Stomach (tissue), 9 donors: ENCODE results near the gene FHOD3. TPM values are rescaled to one million over a fixed set of nuclear protein-coding genes. Genes with fewer than 3 reads are reported as not detected.

Experiments
- DNase-seq, 2 donors: peaks; one replicate each; pipeline versions ENCODE4 v3.0.0 to v3.0.0-alpha.2; 2013 to 2019
- H3K27ac ChIP-seq, 5 donors: fragments of 200-600 bp in 4 of 5; sonication (generic) in 4 of 5; one replicate each; pipeline ENCODE4 v1.5.1; 2013 to 2019; ENCODE audit warnings: mild to moderate bottlenecking in 1 of 5, moderate library complexity in 1 of 5
- H3K27me3 ChIP-seq, 3 donors: fragments of 200-600 bp; sonication (generic); one replicate each; pipeline ENCODE4 v1.5.1; 2017 to 2019; ENCODE audit warnings: mixed run types in 1 of 3
- H3K36me3 ChIP-seq, 4 donors: fragments of 200-600 bp; sonication (generic); 1 replicate in 3 of 4; 2 replicates in 1 of 4; pipeline ENCODE4 v1.5.1; 2016 to 2019
- H3K4me1 ChIP-seq, 4 donors: fragments of 200-600 bp; sonication (generic); one replicate each; pipeline ENCODE4 v1.5.1; 2016 to 2019
- H3K4me3 ChIP-seq, 4 donors: fragments of 200-600 bp; sonication (generic) in 3 of 4; one replicate each; pipeline ENCODE4 v1.5.1; 2016 to 2019; ENCODE audit warnings: mild to moderate bottlenecking in 1 of 4
- H3K9me3 ChIP-seq, 4 donors: fragments of 200-600 bp; sonication (generic); one replicate each; pipeline ENCODE4 v1.5.1; 2016 to 2019
- CTCF ChIP-seq, 7 experiments: fragments of 450-650 bp in 4 of 7; fragments of 200-600 bp in 3 of 7; sonication (generic) in 3 of 7; IDR thresholded peaks; one replicate each; pipeline ENCODE4 v1.5.1; 2016 to 2019; ENCODE audit warnings: antibody characterized with exemption in 7 of 7, control low read depth in 2 of 7, mild to moderate bottlenecking in 1 of 7
- EP300 ChIP-seq: sonication (generic); formaldehyde crosslinking; IDR thresholded peaks from one replicate; pipeline ENCODE4 v1.6.1; 2017; ENCODE audit warnings: antibody characterized with exemption
- POLR2A ChIP-seq, 4 donors: fragments of 450-650 bp; IDR thresholded peaks; one replicate each; pipeline ENCODE4 v1.6.1; 2016; ENCODE audit warnings: antibody characterized with exemption in 4 of 4, control low read depth in 2 of 4, mild to moderate bottlenecking in 1 of 4, moderate library complexity in 1 of 4
- POLR2AphosphoS5 ChIP-seq, 3 donors: sonication (generic); formaldehyde crosslinking; IDR thresholded peaks; one replicate each; pipeline ENCODE4 v1.6.1; 2016; ENCODE audit warnings: antibody characterized with exemption in 3 of 3
- WGBS, 5 donors: extraction: QIAGEN DNeasy Blood & Tissue Kit in 3 of 5; methylation state at CpG; one replicate each; pipeline versions ENCODE4 v1.1.5 to v1.1.7; 2013 to 2018; 5-methylcytosine and 5-hydroxymethylcytosine counted together
- intact Hi-C: fragments of 100-400 bp; cut with DNase I; formaldehyde crosslinking; loops from one replicate; pipeline ENCODE4 v1.15.1; 2023; ENCODE audit warnings: low total_unique reads
- polyA plus RNA-seq, 3 donors: library from polyadenylated mRNA; stranded (reverse); fragments of 200-250 nt; gene quantifications; one replicate each; pipeline ENCODE4 v1.2.3, GENCODE V29; 2013
- total RNA-seq, 5 donors: library from RNA; depleted of rRNA; stranded (reverse); fragments of >200 nt; gene quantifications; one replicate each; pipeline versions ENCODE4 v1.1.0 to v1.2.3, GENCODE V29; 2014 to 2016
- donor health status: healthy with polysubstance abuse.
- donor health status: Bipolar disorder and iron deficiency.
- donor health status: healthy.

Gene FHOD3
- total and polyA plus RNA-seq, 8 donors, result under 0.01 to 9.1 (median 4.6) TPM

DNA sequence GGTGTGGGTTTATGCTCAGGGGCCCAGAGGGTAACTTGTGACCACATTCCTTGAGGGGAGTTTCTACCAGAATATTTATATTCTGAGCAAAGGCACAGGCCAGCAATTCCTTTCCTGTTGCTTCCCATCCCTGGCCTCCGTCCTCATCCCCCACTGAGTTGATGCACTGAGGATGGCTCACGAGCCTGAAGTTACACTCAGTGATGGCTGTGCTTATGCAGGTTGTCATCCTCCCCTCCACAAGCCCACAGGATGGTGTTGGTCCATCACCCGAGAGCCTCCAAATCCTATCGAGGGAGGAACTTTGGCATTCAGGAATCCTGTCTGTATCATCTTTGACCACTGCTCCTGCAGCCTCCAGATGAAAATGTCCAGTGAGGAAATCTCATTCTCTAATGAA, 28.4 kb upstream of the FHOD3 start:
- H3K9me3 ChIP-seq, result no peaks in the 10 kb centered on the region
- H3K36me3 ChIP-seq, result no peaks in the 10 kb centered on the region
- TF ChIP-seq POLR2A (IDR thresholded peaks at IDR 0.05), result no peak
- TF ChIP-seq CTCF (IDR thresholded peaks at IDR 0.05), result no peak
- no peak for DNase-seq
- H3K27ac ChIP-seq, result no peak overlapping the region
- WGBS, 5 donors, result 86 to 92% (median 89%) methylated on average over 4 of the region's 4 CpGs
- intact Hi-C loops, result no loop called here
- H3K4me3 ChIP-seq, result no peak overlapping the region
- no peaks in the 10 kb centered on the region for H3K4me1 ChIP-seq
- no peaks in the 10 kb centered on the region for H3K27me3 ChIP-seq

DNA sequence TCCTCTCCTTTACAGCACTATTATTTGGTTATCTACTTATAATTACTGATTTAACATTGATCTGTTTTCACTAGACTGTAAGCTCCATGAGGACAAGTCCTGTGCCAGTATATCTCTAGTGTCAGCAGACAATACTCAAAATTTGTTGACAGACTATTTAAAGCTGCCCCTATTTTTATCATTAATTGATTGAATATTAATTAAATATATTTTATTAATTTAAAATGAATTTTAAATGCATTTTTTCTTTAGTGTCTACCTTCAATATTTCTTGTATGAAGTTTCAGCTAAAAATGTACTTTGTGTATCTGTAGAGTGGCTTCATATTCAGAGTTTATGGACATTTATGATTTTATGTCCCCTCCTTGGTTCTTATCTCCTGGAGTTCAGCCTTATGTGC, 26.4 kb upstream of the FHOD3 start:
- Histone ChIP-seq H3K4me3 (no peak overlapping the region), H3K27me3 (no peaks in the 10 kb centered on the region), H3K36me3 (no peaks in the 10 kb centered on the region), H3K27ac (no peak overlapping the region), H3K4me1 (no peaks in the 10 kb centered on the region), H3K9me3 (no peaks in the 10 kb centered on the region)
- intact Hi-C loops, result no loop called here
- DNase-seq, result no peak
- TF ChIP-seq POLR2AphosphoS5 (IDR thresholded peaks at IDR 0.05) (no peak), POLR2A (IDR thresholded peaks at IDR 0.05) (no peak), CTCF (IDR thresholded peaks at IDR 0.05) (no peak), EP300 (no peak)

DNA sequence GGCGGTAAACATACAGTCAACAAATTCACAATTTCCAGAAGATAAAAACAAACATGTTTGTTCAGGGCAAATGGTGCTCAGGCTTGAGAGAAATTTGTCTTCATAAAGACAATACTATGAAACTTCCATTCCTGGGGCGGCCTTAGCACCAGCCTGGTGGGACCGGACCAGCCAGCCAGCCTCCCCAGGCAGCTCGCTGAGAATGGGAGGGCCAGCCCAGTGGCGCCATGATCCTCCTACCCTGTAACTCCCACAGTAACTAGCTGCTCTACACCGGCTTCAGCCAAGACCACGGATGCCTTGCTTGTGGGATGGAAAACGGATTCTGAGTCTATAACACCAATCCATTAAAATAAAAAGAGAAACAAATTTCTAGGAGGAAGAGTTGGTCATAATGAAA, 24.2 kb upstream of the FHOD3 start:
- Histone ChIP-seq H3K4me3 (no peak overlapping the region), H3K36me3 (no peaks in the 10 kb centered on the region), H3K4me1 (no peaks in the 10 kb centered on the region), H3K27ac (no peak overlapping the region), H3K27me3 (no peaks in the 10 kb centered on the region), H3K9me3 (no peaks in the 10 kb centered on the region)
- WGBS, 5 donors, result 94 to 96% (median 96%) methylated on average over 8 of the region's 8 CpGs
- TF ChIP-seq POLR2A (IDR thresholded peaks at IDR 0.05), result no peak
- TF ChIP-seq CTCF (IDR thresholded peaks at IDR 0.05), result no peak
- TF ChIP-seq POLR2AphosphoS5 (IDR thresholded peaks at IDR 0.05), result no peak
- TF ChIP-seq EP300, result no peak
- no peak for DNase-seq
- intact Hi-C loops, result no loop called here

DNA sequence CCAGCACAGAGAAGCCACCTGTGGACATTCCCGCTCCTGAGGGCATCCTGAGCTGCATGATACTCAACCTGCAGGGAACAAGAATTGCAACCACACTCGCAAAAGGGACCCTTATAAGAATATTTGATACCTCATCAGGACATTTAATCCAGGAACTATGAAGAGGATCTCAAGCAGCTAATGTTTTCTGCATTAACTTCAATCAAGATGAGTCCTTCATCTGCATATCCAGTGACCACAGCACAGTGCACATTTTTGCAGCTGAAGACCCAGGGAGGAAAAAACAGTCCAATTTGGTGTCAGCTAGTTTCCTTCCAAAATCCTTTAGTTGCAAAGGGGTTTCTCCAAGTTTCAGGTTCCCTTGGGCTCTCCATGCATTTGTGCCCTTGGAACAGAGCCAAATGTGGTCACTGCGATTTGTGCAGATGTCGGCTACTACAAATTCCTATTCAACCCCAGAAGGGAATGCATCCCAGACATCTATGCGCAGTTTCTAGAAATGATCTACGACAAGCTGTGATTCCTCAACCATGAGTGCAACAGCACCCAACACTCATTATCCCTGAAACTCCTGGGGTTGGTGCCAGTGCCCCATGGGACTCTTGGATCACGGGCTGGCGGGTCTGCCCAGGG, 23.3 kb upstream of the FHOD3 start:
- Histone ChIP-seq H3K9me3 (no peaks in the 10 kb centered on the region), H3K27me3 (no peaks in the 10 kb centered on the region), H3K4me1 (no peaks in the 10 kb centered on the region), H3K27ac (no peak overlapping the region), H3K36me3 (no peaks in the 10 kb centered on the region), H3K4me3 (no peak overlapping the region)
- intact Hi-C loops, result no loop called here
- DNase-seq, result no peak
- WGBS, 5 donors, result 84 to 95% (median 92%) methylated on average over 8 of the region's 8 CpGs
- TF ChIP-seq POLR2AphosphoS5 (IDR thresholded peaks at IDR 0.05), result no peak
- no peak for TF ChIP-seq EP300
- TF ChIP-seq POLR2A (IDR thresholded peaks at IDR 0.05), result no peak
- TF ChIP-seq CTCF (IDR thresholded peaks at IDR 0.05), result no peak
